Measurements from ENCODE around the gene GPR75.

DNA sequence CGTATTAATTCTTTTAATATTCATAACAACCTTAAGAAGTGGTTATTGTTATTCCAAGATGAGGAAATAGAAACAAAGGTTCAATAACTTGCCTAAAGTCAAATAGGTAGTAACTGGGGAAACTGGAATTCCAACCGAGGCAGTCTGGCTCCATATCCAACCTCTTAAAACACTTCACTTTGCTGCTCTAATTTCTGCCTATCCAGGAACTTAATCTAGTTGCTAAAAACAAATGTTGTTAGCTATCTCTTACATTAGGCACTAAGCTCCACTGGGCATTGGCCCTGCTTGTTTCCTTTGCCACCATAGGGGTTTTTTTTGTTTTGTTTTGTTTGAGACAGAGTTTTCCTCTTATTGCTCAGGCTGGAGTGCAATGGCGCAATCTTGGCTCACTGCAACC lies 48.2 kb downstream of the GPR75 start:
- TF ChIP-seq ZNF274 (IDR thresholded peaks at IDR 0.05; ENCODE audit: low read depth, low read length) (no peak), YY1 (IDR thresholded peaks at IDR 0.05; ENCODE audit: insufficient read depth, insufficient read length) (no peak)

Measured in NT2/D1 (cell line).